Measurements from ENCODE around the gene ATCAY. TPM values are rescaled to one million over a fixed set of nuclear protein-coding genes. Genes with fewer than 3 reads are reported as not detected.
"Not testable (repeated sequence)": the region's sequence is repeated elsewhere in the genome, so short reads cannot be mapped to it uniquely, and the experiment has no call there.

ATCAY gene
- total RNA-seq, 3 donors from 2014 or later, result not detected

DNA sequence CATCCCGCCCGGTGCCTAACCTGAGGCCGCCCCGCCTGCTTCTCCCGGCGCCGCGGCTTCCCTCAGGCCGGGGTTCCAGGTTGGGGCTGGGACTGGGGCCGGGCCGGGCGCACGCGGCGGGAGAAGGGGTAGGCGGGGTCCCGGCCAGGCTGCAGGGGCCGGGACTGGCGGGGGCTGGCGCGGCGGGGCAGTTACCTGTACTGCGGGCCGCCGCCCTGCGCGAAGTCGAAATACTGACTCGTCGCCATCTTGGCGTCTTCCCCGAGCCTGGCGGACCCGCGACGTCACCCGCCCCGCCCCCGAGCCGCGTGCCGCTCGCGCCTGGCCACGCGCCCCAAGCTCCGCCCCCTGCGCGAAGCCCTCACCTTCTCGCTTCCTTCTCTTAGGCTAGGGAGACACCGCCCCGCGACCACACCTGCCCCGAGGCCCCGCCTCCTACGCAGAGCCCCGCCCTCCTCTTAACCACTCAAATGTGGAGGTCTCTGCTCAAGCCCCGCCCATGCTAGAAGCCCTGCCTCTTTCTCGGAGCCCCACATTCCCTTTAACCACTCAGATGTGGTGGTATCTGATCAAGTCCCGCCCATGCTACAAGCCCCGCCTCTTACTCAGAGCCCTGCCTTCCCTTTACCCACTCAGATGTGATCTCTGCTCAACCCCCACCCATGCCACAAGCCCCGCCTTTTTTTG is 11.6 kb upstream of the ATCAY start, which contains the start of gene ZFR2:
TSS of gene ZFR2 (minus strand) at position 269 of the 687 bp plus-strand sequence. CDS start at position 248, 21 bp downstream.
- Mint-ChIP-seq H3K9me3 (no peaks in the 10 kb centered on the region), H3K4me1 (ENCODE audit: low read depth) (peaks cover 5% of the 10 kb centered on the region), H3K4me3 (peak within 1 kb of the TSS; percentile 41), H3K36me3 (ENCODE audit: insufficient read depth) (no peaks in the 10 kb centered on the region), H3K27me3 (ENCODE audit: low read depth) (peaks cover 55% of the 10 kb centered on the region)
- peak; percentile 35 to 58 for ATAC-seq
- DNase-seq, result no peak

- ATAC-seq, result no peak
- Mint-ChIP-seq H3K36me3 (ENCODE audit: insufficient read depth) (no peaks in the 10 kb centered on the region), H3K9me3 (no peaks in the 10 kb centered on the region), H3K27me3 (ENCODE audit: low read depth) (peaks cover 50% of the 10 kb centered on the region), H3K4me3 (no peak overlapping the region), H3K4me1 (ENCODE audit: low read depth) (peaks cover 5% of the 10 kb centered on the region)
- DNase-seq, result no peak
These were observed 7.3 kb upstream of the ATCAY start for GRCh38 chr19:3873151-3873550.

- H3K27me3 Mint-ChIP-seq (ENCODE audit: low read depth), result peaks cover 49% of the 10 kb centered on the region
- not testable (repeated sequence) for DNase-seq; H3K4me3 Mint-ChIP-seq; H3K36me3 Mint-ChIP-seq (ENCODE audit: insufficient read depth); H3K4me1 Mint-ChIP-seq (ENCODE audit: low read depth); H3K9me3 Mint-ChIP-seq; ATAC-seq
These were observed 5.8 kb upstream of the ATCAY start for GRCh38 chr19:3874695-3875094.

DNA sequence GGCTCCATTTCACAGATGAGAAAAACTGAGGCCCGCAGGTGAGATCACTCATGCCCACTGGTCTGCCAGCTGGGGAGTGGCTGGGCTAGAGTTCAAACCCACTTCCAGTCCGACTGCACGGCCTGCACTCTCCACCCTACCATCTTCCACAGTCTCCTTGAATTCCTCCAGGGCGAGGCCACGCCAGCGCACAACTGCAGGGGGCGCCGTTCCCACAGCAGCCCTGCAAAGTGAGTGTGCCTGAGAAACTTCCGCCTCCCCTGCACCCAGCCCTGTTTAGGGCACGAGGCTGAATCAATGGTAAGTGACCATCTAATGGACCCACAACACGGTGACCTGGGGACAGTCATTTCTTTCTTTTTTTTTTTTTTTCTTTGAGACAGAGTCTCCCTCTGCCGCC is 829 bp upstream of the ATCAY start:
- Mint-ChIP-seq H3K4me3 (no peak overlapping the region), H3K9me3 (no peaks in the 10 kb centered on the region), H3K36me3 (ENCODE audit: insufficient read depth) (no peaks in the 10 kb centered on the region), H3K4me1 (ENCODE audit: low read depth) (peaks cover 8% of the 10 kb centered on the region), H3K27me3 (ENCODE audit: low read depth) (peaks cover 50% of the 10 kb centered on the region)
- ATAC-seq (no peak), DNase-seq (no peak)

DNA sequence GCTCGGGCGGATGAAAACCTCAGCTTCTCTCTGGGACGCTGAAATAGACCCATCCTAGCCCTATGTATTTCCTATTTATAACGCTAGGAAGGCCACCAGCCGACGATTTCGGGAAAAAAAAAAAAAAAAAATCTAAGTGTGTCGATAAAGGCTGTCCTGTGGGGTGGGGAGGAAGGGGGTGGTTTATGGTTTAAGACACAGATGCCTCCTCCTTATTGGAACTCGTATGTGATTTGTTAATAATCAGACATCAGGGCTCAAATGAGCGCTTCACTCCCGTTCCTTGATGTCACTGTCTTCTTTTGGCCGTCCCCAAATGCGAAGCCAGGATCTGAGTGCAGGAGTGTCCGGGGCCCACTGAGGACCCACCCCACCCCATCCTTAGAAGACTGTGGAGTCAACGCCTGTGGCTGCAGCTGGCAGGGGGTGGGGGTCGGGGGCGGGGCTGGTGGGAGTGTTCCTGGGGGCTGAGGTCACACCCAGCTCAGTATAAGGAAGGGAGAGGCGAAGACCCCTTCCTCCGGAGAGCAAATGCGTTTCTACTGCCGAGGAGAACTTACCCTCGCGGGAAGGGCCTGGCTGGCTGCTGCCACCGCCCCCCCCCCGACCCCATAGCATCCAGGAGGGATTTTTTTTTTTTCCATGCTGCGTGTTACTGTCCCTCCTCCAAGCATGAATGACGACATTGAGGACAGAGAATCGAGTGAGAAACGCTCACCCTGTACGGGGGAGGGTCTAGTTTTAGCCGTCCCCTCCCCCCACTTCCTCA is 971 bp downstream of the ATCAY start:
- Mint-ChIP-seq H3K4me3 (no peak overlapping the region), H3K4me1 (ENCODE audit: low read depth) (peaks cover 8% of the 10 kb centered on the region), H3K36me3 (ENCODE audit: insufficient read depth) (no peaks in the 10 kb centered on the region), H3K27me3 (ENCODE audit: low read depth) (peaks cover 50% of the 10 kb centered on the region), H3K9me3 (no peaks in the 10 kb centered on the region)
- ATAC-seq (no peak), DNase-seq (no peak)

GRCh38 chr19:3882041-3882384 is 1.5 kb downstream of the ATCAY start:
- no peak overlapping the region for H3K4me3 Mint-ChIP-seq
- no peaks in the 10 kb centered on the region for H3K36me3 Mint-ChIP-seq (ENCODE audit: insufficient read depth)
- H3K4me1 Mint-ChIP-seq (ENCODE audit: low read depth), result peaks cover 8% of the 10 kb centered on the region
- ATAC-seq, result no peak
- H3K9me3 Mint-ChIP-seq, result no peaks in the 10 kb centered on the region
- no peak for DNase-seq
- peaks cover 47% of the 10 kb centered on the region for H3K27me3 Mint-ChIP-seq (ENCODE audit: low read depth)

DNA sequence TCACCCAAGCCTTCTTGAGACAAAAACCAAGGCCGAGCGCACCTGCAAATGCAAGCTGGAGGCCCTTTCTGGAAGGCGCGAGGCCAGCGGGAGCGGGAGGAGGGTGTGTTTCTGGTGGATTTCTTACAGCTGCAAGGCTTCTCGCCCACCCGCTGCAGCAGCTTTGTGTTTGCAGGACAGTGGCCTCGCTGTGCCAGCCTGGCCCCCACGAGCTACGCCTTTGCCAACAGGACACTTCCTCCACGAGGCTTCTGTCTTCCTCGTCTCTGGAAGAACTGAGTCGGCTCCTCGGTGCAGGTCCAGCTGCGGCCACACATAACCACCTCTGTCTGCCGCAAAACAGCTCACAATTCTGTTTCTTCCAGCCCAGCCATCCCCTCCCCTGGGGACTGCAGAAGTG is 10.1 kb downstream of the ATCAY start:
- H3K9me3 Mint-ChIP-seq, result no peaks in the 10 kb centered on the region
- DNase-seq, result no peak
- H3K4me3 Mint-ChIP-seq, result no peak overlapping the region
- peaks cover 2% of the 10 kb centered on the region for H3K27me3 Mint-ChIP-seq (ENCODE audit: low read depth)
- H3K36me3 Mint-ChIP-seq (ENCODE audit: insufficient read depth), result no peaks in the 10 kb centered on the region
- no peaks in the 10 kb centered on the region for H3K4me1 Mint-ChIP-seq (ENCODE audit: low read depth)
- no peak for ATAC-seq

DNA sequence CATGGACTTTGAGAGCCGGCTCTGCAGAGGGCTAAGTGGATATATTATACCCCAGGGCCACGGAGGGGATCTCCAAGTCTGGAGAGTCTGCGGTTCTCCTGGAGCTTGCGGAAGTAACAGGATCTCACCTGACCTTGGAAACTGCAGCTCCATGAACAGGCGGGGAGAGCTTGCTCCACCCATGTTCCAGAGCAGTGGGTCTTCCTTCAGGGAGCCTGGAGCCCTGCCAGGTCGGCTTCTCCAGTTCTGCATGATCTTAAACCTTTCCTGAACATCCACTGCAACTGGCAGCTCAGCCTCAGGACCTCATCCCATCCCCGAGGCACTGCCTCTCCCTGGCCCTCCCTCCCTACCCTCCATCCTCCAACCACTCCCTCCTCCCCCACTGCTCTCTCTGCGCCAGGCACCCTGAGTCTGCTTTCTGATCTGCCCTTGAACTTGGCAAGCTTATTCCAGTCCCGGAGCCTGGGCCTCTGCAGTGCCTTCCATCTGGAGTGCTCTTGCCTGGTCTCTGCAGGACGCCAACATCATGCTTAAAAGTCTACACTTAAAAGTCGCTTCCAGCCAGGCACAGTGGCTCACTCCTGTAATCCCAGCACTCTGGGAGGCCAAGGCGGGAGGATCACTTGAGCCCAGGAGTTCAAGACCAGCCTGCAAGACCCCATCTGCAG is 13.2 kb downstream of the ATCAY start:
- H3K4me1 Mint-ChIP-seq (ENCODE audit: low read depth), result peaks cover 3% of the 10 kb centered on the region
- no peak overlapping the region for H3K4me3 Mint-ChIP-seq
- peaks cover 2% of the 10 kb centered on the region for H3K27me3 Mint-ChIP-seq (ENCODE audit: low read depth)
- no peaks in the 10 kb centered on the region for H3K36me3 Mint-ChIP-seq (ENCODE audit: insufficient read depth)
- DNase-seq (no peak), ATAC-seq (no peak)
- H3K9me3 Mint-ChIP-seq, result no peaks in the 10 kb centered on the region

GRCh38 chr19:3894959-3895358 is 14.5 kb downstream of the ATCAY start:
- H3K27me3 Mint-ChIP-seq (ENCODE audit: low read depth); H3K36me3 Mint-ChIP-seq (ENCODE audit: insufficient read depth); DNase-seq; ATAC-seq; H3K4me3 Mint-ChIP-seq; H3K9me3 Mint-ChIP-seq; H3K4me1 Mint-ChIP-seq (ENCODE audit: low read depth): not testable (repeated sequence)

DNA sequence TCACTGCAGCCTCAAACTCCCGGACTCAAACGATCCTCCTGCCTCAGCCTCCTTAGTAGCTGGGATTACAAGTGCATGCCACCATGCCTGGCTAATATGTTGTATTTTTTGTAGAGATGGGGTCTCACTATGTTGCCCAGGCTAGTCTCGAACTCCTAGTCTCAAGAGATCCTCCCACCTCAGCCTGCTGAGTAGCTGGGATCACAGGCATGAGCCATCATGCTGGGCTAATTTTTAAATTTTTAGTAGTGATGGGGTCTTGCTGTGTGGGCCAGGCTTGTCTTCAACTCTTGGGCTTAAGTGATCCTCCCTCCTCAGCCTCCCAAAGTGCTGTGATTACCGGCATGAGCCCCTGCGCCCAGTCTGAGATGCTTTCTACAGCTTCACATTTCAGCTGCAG is 15.3 kb downstream of the ATCAY start:
- peaks cover 3% of the 10 kb centered on the region for H3K4me1 Mint-ChIP-seq (ENCODE audit: low read depth)
- ATAC-seq, result no peak
- no peaks in the 10 kb centered on the region for H3K36me3 Mint-ChIP-seq (ENCODE audit: insufficient read depth)
- peaks cover 4% of the 10 kb centered on the region for H3K27me3 Mint-ChIP-seq (ENCODE audit: low read depth)
- H3K9me3 Mint-ChIP-seq, result no peaks in the 10 kb centered on the region
- H3K4me3 Mint-ChIP-seq, result no peak overlapping the region
- DNase-seq, result no peak

DNA sequence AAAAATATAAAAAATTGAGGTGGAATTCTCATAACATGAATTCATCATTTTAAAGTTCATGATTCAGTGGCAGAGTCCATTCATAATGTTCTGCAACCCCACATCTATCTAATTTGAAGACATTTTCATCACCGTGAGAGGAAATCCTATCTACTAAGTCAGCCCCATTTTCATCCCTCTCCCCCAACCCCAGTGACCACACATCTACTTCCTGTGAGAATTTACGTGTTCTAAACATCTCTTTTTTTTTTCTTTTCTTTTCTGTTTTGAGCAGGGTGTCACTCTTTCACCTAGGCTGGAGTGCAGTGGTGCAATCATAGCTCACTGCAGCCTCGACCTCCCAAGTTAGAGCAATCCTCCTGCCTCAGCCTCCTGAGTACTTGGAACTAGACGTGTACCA is 17.5 kb downstream of the ATCAY start:
- ATAC-seq, result no peak
- no peak for DNase-seq
- Mint-ChIP-seq H3K4me1 (ENCODE audit: low read depth) (peaks cover 3% of the 10 kb centered on the region), H3K36me3 (ENCODE audit: insufficient read depth) (no peaks in the 10 kb centered on the region), H3K27me3 (ENCODE audit: low read depth) (peaks cover 8% of the 10 kb centered on the region), H3K4me3 (no peak overlapping the region), H3K9me3 (no peaks in the 10 kb centered on the region)

DNA sequence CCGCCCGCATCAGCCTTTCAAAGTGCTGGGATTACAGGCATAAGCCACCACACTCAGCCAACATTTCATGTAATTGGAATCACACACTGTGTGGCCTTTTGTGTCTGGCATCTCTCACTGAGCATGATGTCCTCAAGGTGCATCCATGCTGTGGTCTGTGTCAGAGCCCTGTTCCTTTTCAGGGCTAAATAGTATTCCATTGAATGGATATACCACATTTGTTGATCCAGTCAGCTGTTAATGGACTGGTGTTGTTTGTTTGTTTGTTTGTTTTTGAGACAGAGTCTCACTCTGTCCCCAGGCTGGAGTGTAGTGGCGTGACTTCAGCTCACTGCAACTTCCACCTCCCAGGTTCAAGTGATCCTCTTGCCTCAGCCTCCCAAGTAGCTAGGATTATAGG is 17.9 kb downstream of the ATCAY start:
- DNase-seq (no peak), ATAC-seq (no peak)
- no peaks in the 10 kb centered on the region for H3K9me3 Mint-ChIP-seq
- peaks cover 3% of the 10 kb centered on the region for H3K4me1 Mint-ChIP-seq (ENCODE audit: low read depth)
- H3K4me3 Mint-ChIP-seq, result no peak overlapping the region
- H3K36me3 Mint-ChIP-seq (ENCODE audit: insufficient read depth), result no peaks in the 10 kb centered on the region
- H3K27me3 Mint-ChIP-seq (ENCODE audit: low read depth), result peaks cover 8% of the 10 kb centered on the region

DNA sequence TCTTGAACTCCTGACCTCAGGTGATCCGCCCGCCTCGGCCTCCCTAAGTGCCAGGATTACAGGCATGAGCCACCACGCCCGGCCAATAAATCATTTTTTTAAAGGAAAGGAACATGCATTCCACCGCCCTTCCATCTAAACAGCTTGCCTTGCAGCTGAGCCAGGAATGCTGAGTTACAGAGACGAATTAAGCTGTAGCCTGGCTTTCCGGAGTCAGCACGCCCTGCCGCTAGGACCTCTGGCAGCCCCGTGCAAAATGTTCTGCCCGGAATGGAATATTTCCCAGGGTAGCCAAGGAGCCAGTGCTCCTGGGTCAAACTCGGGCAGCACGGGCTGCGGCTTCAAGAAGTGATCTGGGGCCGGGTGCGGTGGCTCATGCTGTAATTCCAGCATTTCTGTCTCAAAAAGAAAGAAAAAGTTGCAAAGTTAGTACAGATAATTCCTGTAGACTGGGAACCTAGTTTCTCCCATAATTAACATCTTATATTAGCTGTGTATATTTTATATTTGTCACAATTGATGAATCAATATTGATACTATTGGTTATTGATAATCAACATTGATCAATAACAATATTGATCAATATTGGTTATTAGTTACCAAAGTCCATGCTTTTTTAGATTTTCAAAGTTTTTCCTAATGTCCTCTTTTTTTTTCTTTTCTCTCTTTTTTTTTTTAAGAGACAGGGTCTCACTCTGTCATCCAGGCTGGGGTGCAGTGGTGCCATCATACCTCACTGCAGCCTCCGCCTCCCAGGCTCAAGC is 19.2 kb downstream of the ATCAY start:
- Mint-ChIP-seq H3K27me3 (ENCODE audit: low read depth) (peaks cover 10% of the 10 kb centered on the region), H3K9me3 (no peaks in the 10 kb centered on the region), H3K4me1 (ENCODE audit: low read depth) (peaks cover 3% of the 10 kb centered on the region), H3K36me3 (ENCODE audit: insufficient read depth) (no peaks in the 10 kb centered on the region), H3K4me3 (no peak overlapping the region)
- ATAC-seq (no peak), DNase-seq (no peak)

DNA sequence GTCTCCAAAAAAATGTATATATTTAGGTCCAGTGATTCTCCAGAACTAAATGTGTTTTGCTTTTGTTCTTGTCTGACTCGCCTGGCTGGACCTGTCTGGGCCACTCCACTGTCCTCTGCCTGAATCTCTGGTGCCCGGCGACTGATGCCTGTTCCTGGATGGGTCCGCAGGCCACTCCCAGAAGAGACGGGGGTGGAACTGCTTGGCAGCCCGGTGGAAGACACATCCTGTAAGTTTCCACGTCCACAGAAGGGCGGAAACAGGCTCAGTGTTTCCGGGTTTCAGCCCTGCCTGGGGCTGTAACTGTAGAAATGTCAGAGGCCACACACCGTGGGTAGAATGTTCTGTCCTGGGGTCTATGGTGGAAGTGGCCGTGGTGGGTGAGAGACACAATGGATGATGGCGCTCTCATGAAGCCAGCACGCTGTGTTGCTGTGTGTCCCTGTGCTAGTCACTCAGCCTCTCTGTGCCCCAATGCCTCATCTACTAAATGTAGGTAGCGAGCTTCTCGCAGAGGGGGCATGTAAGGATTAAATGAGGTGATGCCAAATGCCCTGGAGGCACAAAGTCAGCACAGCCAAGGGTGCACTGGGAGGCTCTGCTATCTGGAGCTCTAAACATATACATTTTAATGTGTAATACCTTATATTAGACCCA is 22.0 kb downstream of the ATCAY start:
- H3K36me3 Mint-ChIP-seq (ENCODE audit: insufficient read depth), result no peaks in the 10 kb centered on the region
- peaks cover 3% of the 10 kb centered on the region for H3K4me1 Mint-ChIP-seq (ENCODE audit: low read depth)
- H3K9me3 Mint-ChIP-seq, result no peaks in the 10 kb centered on the region
- H3K27me3 Mint-ChIP-seq (ENCODE audit: low read depth), result peaks cover 8% of the 10 kb centered on the region
- no peak for DNase-seq
- ATAC-seq, result no peak
- H3K4me3 Mint-ChIP-seq, result no peak overlapping the region

Data from activated T-cell treated with anti-CD3 and anti-CD28 coated beads, Interleukin-2, amount 50 U/mL, for 4 hours (primary cell).